ENCODE data around the gene CHN2.

DNA sequence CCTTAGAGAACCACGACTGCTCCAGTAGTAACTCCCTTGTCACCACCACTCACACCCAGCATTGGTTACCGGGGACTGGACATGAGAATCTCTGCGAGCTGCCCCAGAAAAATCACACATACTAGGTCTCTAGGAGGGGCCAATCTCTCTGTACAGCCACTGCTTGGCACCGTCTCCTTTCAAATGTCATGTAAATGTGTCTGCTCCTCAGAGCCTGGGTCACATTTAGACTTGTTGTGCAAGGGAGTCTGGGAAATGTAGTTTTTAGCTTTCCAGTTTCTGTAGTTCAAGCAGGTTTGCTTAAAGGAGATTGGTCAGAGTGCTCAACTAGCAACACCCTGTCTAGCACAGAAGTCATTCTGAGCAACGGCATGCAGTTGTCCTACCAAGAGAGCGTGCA is 60.0 kb downstream of the CHN2 start:
- TF ChIP-seq SIN3A (IDR thresholded peaks at IDR 0.05; ENCODE audit: borderline replicate concordance, low read depth, low read length) (no peak), JUND (IDR thresholded peaks at IDR 0.05) (no peak), CHD2 (IDR thresholded peaks at IDR 0.05; ENCODE audit: low read length, partially characterized antibody) (no peak), GATA2 (CRISPR knock-in tag; IDR thresholded peaks at IDR 0.05) (no peak), MXI1 (IDR thresholded peaks at IDR 0.05; ENCODE audit: low read depth, low read length) (no peak), TAF1 (IDR thresholded peaks at IDR 0.05; ENCODE audit: borderline replicate concordance, low read depth, low read length) (no peak)
- TF ChIP-seq, protein P1, sequence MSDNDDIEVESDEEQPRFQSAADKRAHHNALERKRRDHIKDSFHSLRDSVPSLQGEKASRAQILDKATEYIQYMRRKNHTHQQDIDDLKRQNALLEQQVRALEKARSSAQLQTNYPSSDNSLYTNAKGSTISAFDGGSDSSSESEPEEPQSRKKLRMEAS (IDR thresholded peaks at IDR 0.05; ENCODE audit: low read depth): no peak
- TF ChIP-seq, protein P2, sequence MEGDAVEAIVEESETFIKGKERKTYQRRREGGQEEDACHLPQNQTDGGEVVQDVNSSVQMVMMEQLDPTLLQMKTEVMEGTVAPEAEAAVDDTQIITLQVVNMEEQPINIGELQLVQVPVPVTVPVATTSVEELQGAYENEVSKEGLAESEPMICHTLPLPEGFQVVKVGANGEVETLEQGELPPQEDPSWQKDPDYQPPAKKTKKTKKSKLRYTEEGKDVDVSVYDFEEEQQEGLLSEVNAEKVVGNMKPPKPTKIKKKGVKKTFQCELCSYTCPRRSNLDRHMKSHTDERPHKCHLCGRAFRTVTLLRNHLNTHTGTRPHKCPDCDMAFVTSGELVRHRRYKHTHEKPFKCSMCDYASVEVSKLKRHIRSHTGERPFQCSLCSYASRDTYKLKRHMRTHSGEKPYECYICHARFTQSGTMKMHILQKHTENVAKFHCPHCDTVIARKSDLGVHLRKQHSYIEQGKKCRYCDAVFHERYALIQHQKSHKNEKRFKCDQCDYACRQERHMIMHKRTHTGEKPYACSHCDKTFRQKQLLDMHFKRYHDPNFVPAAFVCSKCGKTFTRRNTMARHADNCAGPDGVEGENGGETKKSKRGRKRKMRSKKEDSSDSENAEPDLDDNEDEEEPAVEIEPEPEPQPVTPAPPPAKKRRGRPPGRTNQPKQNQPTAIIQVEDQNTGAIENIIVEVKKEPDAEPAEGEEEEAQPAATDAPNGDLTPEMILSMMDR (IDR thresholded peaks at IDR 0.05): no peak
